GM19193 (cell line): ENCODE data around the gene TRPV6.

ENCODE experiments used
- POLR2A ChIP-seq: IDR thresholded peaks from 4 replicates; pipeline ENCODE4 v1.6.1; 2011; ENCODE audit not compliant: insufficient read depth, insufficient read length; ENCODE audit errors: extremely low read depth

Gene TRPV6

GRCh38 chr7:142881586-142882337 lies 3.8 kb downstream of the TRPV6 start:
- no peak for TF ChIP-seq POLR2A

- no peak for TF ChIP-seq POLR2A
These were observed 4.6 kb downstream of the TRPV6 start for GRCh38 chr7:142880876-142881505.

GRCh38 chr7:142879060-142879459 lies 6.5 kb downstream of the TRPV6 start:
- TF ChIP-seq POLR2A = no peak

GRCh38 chr7:142878315-142878714 lies 7.2 kb downstream of the TRPV6 start:
- TF ChIP-seq POLR2A = no peak

- TF ChIP-seq POLR2A = no peak
These were observed 8.3 kb downstream of the TRPV6 start for GRCh38 chr7:142876991-142877910.

- TF ChIP-seq POLR2A = no peak
These were observed 9.1 kb downstream of the TRPV6 start for GRCh38 chr7:142876236-142876960.

GRCh38 chr7:142875456-142875855 lies 10.1 kb downstream of the TRPV6 start:
- TF ChIP-seq POLR2A = no peak

- no peak for TF ChIP-seq POLR2A
These were observed 10.7 kb downstream of the TRPV6 start for GRCh38 chr7:142874837-142875236.

GRCh38 chr7:142874409-142874808 lies 11.1 kb downstream of the TRPV6 start:
- no peak for TF ChIP-seq POLR2A

GRCh38 chr7:142873871-142874270 lies 11.7 kb downstream of the TRPV6 start:
- no peak for TF ChIP-seq POLR2A

GRCh38 chr7:142873281-142873784 lies 12.2 kb downstream of the TRPV6 start:
- no peak for TF ChIP-seq POLR2A

GRCh38 chr7:142872106-142872675 lies 13.4 kb downstream of the TRPV6 start:
- TF ChIP-seq POLR2A = no peak

- no peak for TF ChIP-seq POLR2A
These were observed 14.1 kb downstream of the TRPV6 start for GRCh38 chr7:142871260-142872105.

GRCh38 chr7:142870566-142871259 lies 14.8 kb downstream of the TRPV6 start:
- TF ChIP-seq POLR2A = no peak
